GM18499 (cell line): ENCODE results near the gene PPP1R27.

ENCODE experiments used
- ATAC-seq: cut with Tn5 transposase; IDR thresholded peaks from one replicate; pipeline ENCODE4 v1.9.1; 2021; ENCODE audit warnings: moderate number of reproducible peaks; ENCODE audit not compliant: insufficient read depth, unreplicated experiment

PPP1R27 gene

GRCh38 chr17:81834831-81835267, at the start of gene PPP1R27:
PPP1R27 (minus strand) TSS chr17:81835050; CDS start chr17:81834953, 97 bp downstream.
- no peak for ATAC-seq

- ATAC-seq: no peak
These were observed 49.7 kb upstream of the PPP1R27 start for GRCh38 chr17:81884520-81884919.

- no peak for ATAC-seq
These were observed 44.3 kb upstream of the PPP1R27 start for GRCh38 chr17:81879121-81879520.

- no peak for ATAC-seq
These were observed 43.4 kb upstream of the PPP1R27 start for GRCh38 chr17:81878294-81878693.

GRCh38 chr17:81877569-81877968, 42.7 kb upstream of the PPP1R27 start:
- ATAC-seq: no peak

- ATAC-seq: no peak
These were observed 36.8 kb upstream of the PPP1R27 start for GRCh38 chr17:81871387-81872230.

- no peak for ATAC-seq
These were observed 36.1 kb upstream of the PPP1R27 start, which contains the start of gene ARHGDIA for GRCh38 chr17:81870981-81871386. ARHGDIA (minus strand) TSS chr17:81871337; CDS start chr17:81869930, 1,407 bp downstream.

- no peak for ATAC-seq
These were observed 35.5 kb upstream of the PPP1R27 start for GRCh38 chr17:81870131-81870980.

GRCh38 chr17:81869221-81870130, 34.6 kb upstream of the PPP1R27 start:
- no peak for ATAC-seq

- no peak for ATAC-seq
These were observed 33.9 kb upstream of the PPP1R27 start for GRCh38 chr17:81868674-81869220.

GRCh38 chr17:81867991-81868673, 33.3 kb upstream of the PPP1R27 start:
- ATAC-seq: no peak

- no peak for ATAC-seq
These were observed 32.5 kb upstream of the PPP1R27 start for GRCh38 chr17:81867170-81867990.

- no peak for ATAC-seq
These were observed 31.8 kb upstream of the PPP1R27 start for GRCh38 chr17:81866440-81867169.

- ATAC-seq: no peak
These were observed 31.0 kb upstream of the PPP1R27 start for GRCh38 chr17:81865733-81866439.

- ATAC-seq: no peak
These were observed 30.5 kb upstream of the PPP1R27 start for GRCh38 chr17:81865358-81865732.

- ATAC-seq: no peak
These were observed 29.3 kb upstream of the PPP1R27 start for GRCh38 chr17:81863833-81864768.
